Mesenchymal stem cell (in vitro differentiated cells and primary cell): ENCODE data around the gene DUSP11.
A peak's percentile ranks its signal among the peaks of the same experiment; 100 is the strongest.
"Not testable (repeated sequence)": the region's sequence is repeated elsewhere in the genome, so short reads cannot be mapped to it uniquely, and the experiment has no call there.

Experiments used
- DNase-seq: peaks from one replicate; pipeline ENCODE4 v3.0.0-alpha.2; 2013
- H2AFZ ChIP-seq: one replicate; pipeline ENCODE4 v1.6.1; 2013; ENCODE audit warnings: low read depth, mild to moderate bottlenecking, control low read depth, inconsistent platforms, low read length, moderate library complexity
- H2AK5ac ChIP-seq: 2 replicates; pipeline ENCODE4 v1.6.1; 2013; ENCODE audit warnings: low read length, moderate library complexity, mild to moderate bottlenecking, inconsistent platforms; ENCODE audit not compliant: severe bottlenecking
- H2BK120ac ChIP-seq: one replicate; pipeline ENCODE4 v1.6.1; 2013; ENCODE audit warnings: low read depth, mild to moderate bottlenecking, inconsistent platforms, low read length, moderate library complexity
- H2BK12ac ChIP-seq, 2 experiments: one replicate each; pipeline ENCODE4 v1.6.1; 2013; ENCODE audit warnings: inconsistent platforms in 2 of 2, low read length in 2 of 2, mild to moderate bottlenecking in 2 of 2, moderate library complexity in 2 of 2, control low read depth in 1 of 2
- H2BK15ac ChIP-seq: one replicate; pipeline ENCODE4 v1.6.1; 2013; ENCODE audit warnings: mild to moderate bottlenecking, low read depth, inconsistent platforms; ENCODE audit not compliant: poor library complexity, severe bottlenecking
- H2BK5ac ChIP-seq: 2 replicates; pipeline ENCODE4 v1.6.1; 2013; ENCODE audit warnings: low read depth, mild to moderate bottlenecking, low read length, control low read depth, inconsistent platforms; ENCODE audit not compliant: poor library complexity, severe bottlenecking
- H3K14ac ChIP-seq, 2 experiments: one replicate each; pipeline ENCODE4 v1.6.1; 2013; ENCODE audit warnings: inconsistent platforms in 2 of 2, low read length in 2 of 2, control low read depth in 1 of 2, mild to moderate bottlenecking in 1 of 2, moderate library complexity in 1 of 2
- H3K18ac ChIP-seq, 2 experiments: one replicate each; pipeline ENCODE4 v1.6.1; 2013; ENCODE audit warnings: inconsistent platforms in 2 of 2, low read length in 2 of 2, control low read depth in 1 of 2, low read depth in 1 of 2, mild to moderate bottlenecking in 1 of 2
- H3K23ac ChIP-seq, 2 experiments: one replicate each; pipeline ENCODE4 v1.6.1; 2013; ENCODE audit warnings: inconsistent platforms in 2 of 2, low read length in 2 of 2, mild to moderate bottlenecking in 2 of 2, moderate library complexity in 2 of 2, control low read depth in 1 of 2
- H3K27ac ChIP-seq: 2 replicates; pipeline ENCODE4 v1.5.1; 2013; ENCODE audit warnings: mild to moderate bottlenecking, moderate library complexity, low read length, control low read depth, inconsistent platforms; ENCODE audit not compliant: poor library complexity, severe bottlenecking
- H3K27me3 ChIP-seq, 2 experiments: 2 replicates each; pipeline versions ENCODE4 v1.6.1 to v1.7.0; 2013; ENCODE audit warnings: low read length in 2 of 2, mild to moderate bottlenecking in 2 of 2, moderate library complexity in 2 of 2, control low read depth in 1 of 2, inconsistent platforms in 1 of 2; ENCODE audit not compliant: control insufficient read depth in 1 of 2, insufficient read depth in 1 of 2
- H3K36me3 ChIP-seq, 2 experiments: 2 replicates each; pipeline versions ENCODE4 v1.6.1 to v1.7.0; 2013; ENCODE audit warnings: low read length in 2 of 2, control low read depth in 1 of 2, inconsistent platforms in 1 of 2, low read depth in 1 of 2, mild to moderate bottlenecking in 1 of 2; ENCODE audit not compliant: insufficient read depth in 2 of 2, control insufficient read depth in 1 of 2
- H3K4ac ChIP-seq, 2 experiments: one replicate each; pipeline ENCODE4 v1.6.1; 2013; ENCODE audit warnings: inconsistent platforms in 2 of 2, low read length in 2 of 2, mild to moderate bottlenecking in 2 of 2, moderate library complexity in 2 of 2, control low read depth in 1 of 2, low read depth in 1 of 2
- H3K4me1 ChIP-seq: 2 replicates; pipeline ENCODE4 v1.6.1; 2013; ENCODE audit warnings: low read depth, low read length, control low read depth; ENCODE audit not compliant: control insufficient read depth, insufficient read depth
- H3K4me2 ChIP-seq: 2 replicates; pipeline ENCODE4 v1.6.1; 2013; ENCODE audit warnings: low read length, mild to moderate bottlenecking, inconsistent platforms; ENCODE audit not compliant: poor library complexity, severe bottlenecking
- H3K4me3 ChIP-seq, 2 experiments: 2 replicates each; pipeline versions ENCODE4 v1.5.1 to v1.7.0; 2013; ENCODE audit warnings: low read length in 2 of 2, mild to moderate bottlenecking in 2 of 2, control low read depth in 1 of 2, low read depth in 1 of 2; ENCODE audit not compliant: insufficient read depth in 1 of 2
- H3K79me1 ChIP-seq: replicated peaks from 2 replicates; pipeline ENCODE4 v1.6.1; 2013; ENCODE audit warnings: mild to moderate bottlenecking, control low read depth, low read length, inconsistent platforms; ENCODE audit not compliant: poor library complexity, severe bottlenecking
- H3K9ac ChIP-seq: 2 replicates; pipeline ENCODE4 v1.7.0; 2013; ENCODE audit warnings: mild to moderate bottlenecking, low read length, moderate library complexity
- H3K9me3 ChIP-seq: 2 replicates; pipeline ENCODE4 v1.7.0; 2013; ENCODE audit warnings: mild to moderate bottlenecking, low read length; ENCODE audit not compliant: control insufficient read depth
- H4K8ac ChIP-seq: one replicate; pipeline ENCODE4 v1.6.1; 2013; ENCODE audit warnings: inconsistent platforms, mild to moderate bottlenecking, low read length, moderate library complexity
- H4K91ac ChIP-seq: one replicate; pipeline ENCODE4 v1.6.1; 2013; ENCODE audit warnings: mild to moderate bottlenecking, low read length, inconsistent platforms
- WGBS: methylation state at CpG from one replicate; pipeline ENCODE4 v1.1.7; 2013; ENCODE audit warnings: mixed read lengths; 5-methylcytosine and 5-hydroxymethylcytosine counted together

DUSP11 gene

GRCh38 chr2:73759904-73760303 is 20.0 kb downstream of the DUSP11 start:
- H2AFZ ChIP-seq, result no peak overlapping the region
- H3K9ac ChIP-seq, result no peak overlapping the region
- H2AK5ac ChIP-seq, result no peak overlapping the region
- no peak overlapping the region for H2BK12ac ChIP-seq
- no peak overlapping the region for H3K4me3 ChIP-seq
- no peaks in the 10 kb centered on the region for H3K4me1 ChIP-seq
- no peak overlapping the region for H2BK120ac ChIP-seq
- H3K36me3 ChIP-seq, result peaks cover 31 to 76% of the 10 kb centered on the region in 2 experiments
- H3K14ac ChIP-seq, result no peak overlapping the region
- no peak overlapping the region for H4K8ac ChIP-seq
- WGBS, result 100% methylated on average over 1 of the region's 2 CpGs
- peak; percentile 20 for DNase-seq
- H3K27me3 ChIP-seq, result no peaks in the 10 kb centered on the region
- H3K4me2 ChIP-seq, result no peak overlapping the region
- H3K4ac ChIP-seq, result no peak overlapping the region
- no peak overlapping the region for H3K18ac ChIP-seq
- H4K91ac ChIP-seq, result no peak overlapping the region
- H2BK5ac ChIP-seq, result no peak overlapping the region
- no peak overlapping the region for H3K27ac ChIP-seq
- peaks cover 21% of the 10 kb centered on the region for H3K79me1 ChIP-seq
- H3K23ac ChIP-seq, result no peak overlapping the region
- no peak overlapping the region for H2BK15ac ChIP-seq
- no peaks in the 10 kb centered on the region for H3K9me3 ChIP-seq

- Histone ChIP-seq H2BK120ac (no peak overlapping the region), H3K4me2 (no peak overlapping the region), H3K79me1 (peaks cover 21% of the 10 kb centered on the region), H4K91ac (no peak overlapping the region), H2BK12ac (no peak overlapping the region), H3K27ac (no peak overlapping the region), H2BK15ac (no peak overlapping the region), H3K27me3 (no peaks in the 10 kb centered on the region), H2AFZ (no peak overlapping the region), H3K4me3 (no peak overlapping the region), H3K14ac (no peak overlapping the region), H3K18ac (no peak overlapping the region), H2AK5ac (no peak overlapping the region), H3K36me3 (peaks cover 32 to 70% of the 10 kb centered on the region in 2 experiments), H2BK5ac (no peak overlapping the region), H3K4ac (no peak overlapping the region), H3K4me1 (no peaks in the 10 kb centered on the region), H3K23ac (no peak overlapping the region), H3K9ac (no peak overlapping the region), H3K9me3 (no peaks in the 10 kb centered on the region), H4K8ac (no peak overlapping the region)
- 85% methylated on average over 2 of the region's 3 CpGs for WGBS
- DNase-seq, result no peak
Observed at GRCh38 chr2:73759285-73759764, 20.6 kb downstream of the DUSP11 start.

GRCh38 chr2:73754332-73754731 is 25.6 kb downstream of the DUSP11 start:
- H4K8ac ChIP-seq, H2BK15ac ChIP-seq: not testable (repeated sequence)
- WGBS, result 90% methylated on average over 7 of the region's 7 CpGs

GRCh38 chr2:73749314-73749713 is 30.6 kb downstream of the DUSP11 start:
- Histone ChIP-seq H3K4me1 (no peaks in the 10 kb centered on the region), H4K91ac (no peak overlapping the region), H2BK12ac (no peak overlapping the region), H3K79me1 (peaks cover 18% of the 10 kb centered on the region), H2AFZ (no peak overlapping the region), H3K27ac (no peak overlapping the region), H3K36me3 (peaks cover 24 to 68% of the 10 kb centered on the region in 2 experiments), H3K23ac (no peak overlapping the region), H3K4ac (no peak overlapping the region), H4K8ac (no peak overlapping the region), H3K18ac (no peak overlapping the region), H3K4me2 (no peak overlapping the region), H2BK5ac (no peak overlapping the region), H3K27me3 (no peaks in the 10 kb centered on the region), H3K9ac (no peak overlapping the region), H3K4me3 (no peak overlapping the region), H2BK15ac (no peak overlapping the region), H2BK120ac (no peak overlapping the region), H2AK5ac (no peak overlapping the region), H3K14ac (no peak overlapping the region), H3K9me3 (no peaks in the 10 kb centered on the region)
- WGBS, result 100% methylated on average over 1 of the region's 2 CpGs
- no peak for DNase-seq

More at GRCh38 chr2:73754332-73754731, 25.6 kb downstream of the DUSP11 start:
- not testable (repeated sequence) for H2BK5ac ChIP-seq, H3K4me1 ChIP-seq, H3K9me3 ChIP-seq, H3K4me2 ChIP-seq, DNase-seq, H2BK12ac ChIP-seq, H2AFZ ChIP-seq, H3K27ac ChIP-seq, H3K4me3 ChIP-seq, H3K27me3 ChIP-seq, H2AK5ac ChIP-seq, H3K18ac ChIP-seq, H2BK120ac ChIP-seq, H3K9ac ChIP-seq, H4K91ac ChIP-seq, H3K4ac ChIP-seq, H3K23ac ChIP-seq, H3K14ac ChIP-seq
- H3K36me3 ChIP-seq, result peaks cover 48 to 65% of the 10 kb centered on the region in 2 experiments
- H3K79me1 ChIP-seq, result peaks cover 25% of the 10 kb centered on the region
